ENCODE results near the gene GRIPAP1.
A peak's percentile ranks its signal among the peaks of the same experiment; 100 is the strongest.

The GRIPAP1 gene

GRCh38 chrX:48972220-48973164 lies 29.6 kb downstream of the GRIPAP1 start:
- no peak overlapping the region for H3K4me3 ChIP-seq (ENCODE audit: low read length)
- H4K20me1 ChIP-seq (ENCODE audit: insufficient read depth, low read length): no peaks in the 10 kb centered on the region
- no peaks in the 10 kb centered on the region for H3K9me3 ChIP-seq (ENCODE audit: insufficient read depth, low read length)
- no peaks in the 10 kb centered on the region for H3K27me3 ChIP-seq (ENCODE audit: low read depth, low read length)
- H3K79me2 ChIP-seq (ENCODE audit: low read length): no peaks in the 10 kb centered on the region
- H3K9ac ChIP-seq (ENCODE audit: low read length): no peak overlapping the region
- no peak overlapping the region for H2AFZ ChIP-seq (ENCODE audit: low read depth, low read length)
- no peak for TF ChIP-seq EZH2phosphoT487 (IDR thresholded peaks at IDR 0.05; ENCODE audit: low read depth)
- TF ChIP-seq, protein P1, sequence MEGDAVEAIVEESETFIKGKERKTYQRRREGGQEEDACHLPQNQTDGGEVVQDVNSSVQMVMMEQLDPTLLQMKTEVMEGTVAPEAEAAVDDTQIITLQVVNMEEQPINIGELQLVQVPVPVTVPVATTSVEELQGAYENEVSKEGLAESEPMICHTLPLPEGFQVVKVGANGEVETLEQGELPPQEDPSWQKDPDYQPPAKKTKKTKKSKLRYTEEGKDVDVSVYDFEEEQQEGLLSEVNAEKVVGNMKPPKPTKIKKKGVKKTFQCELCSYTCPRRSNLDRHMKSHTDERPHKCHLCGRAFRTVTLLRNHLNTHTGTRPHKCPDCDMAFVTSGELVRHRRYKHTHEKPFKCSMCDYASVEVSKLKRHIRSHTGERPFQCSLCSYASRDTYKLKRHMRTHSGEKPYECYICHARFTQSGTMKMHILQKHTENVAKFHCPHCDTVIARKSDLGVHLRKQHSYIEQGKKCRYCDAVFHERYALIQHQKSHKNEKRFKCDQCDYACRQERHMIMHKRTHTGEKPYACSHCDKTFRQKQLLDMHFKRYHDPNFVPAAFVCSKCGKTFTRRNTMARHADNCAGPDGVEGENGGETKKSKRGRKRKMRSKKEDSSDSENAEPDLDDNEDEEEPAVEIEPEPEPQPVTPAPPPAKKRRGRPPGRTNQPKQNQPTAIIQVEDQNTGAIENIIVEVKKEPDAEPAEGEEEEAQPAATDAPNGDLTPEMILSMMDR (IDR thresholded peaks at IDR 0.05; ENCODE audit: low read depth, low read length): peak; percentile 63
- no peaks in the 10 kb centered on the region for H3K4me1 ChIP-seq (ENCODE audit: low read length)
- H3K36me3 ChIP-seq (replicated peaks; ENCODE audit: low read depth, low read length): no peaks in the 10 kb centered on the region
- H3K27ac ChIP-seq (ENCODE audit: low read length): no peak overlapping the region
- H3K4me2 ChIP-seq (ENCODE audit: low read length): no peak overlapping the region

DNA sequence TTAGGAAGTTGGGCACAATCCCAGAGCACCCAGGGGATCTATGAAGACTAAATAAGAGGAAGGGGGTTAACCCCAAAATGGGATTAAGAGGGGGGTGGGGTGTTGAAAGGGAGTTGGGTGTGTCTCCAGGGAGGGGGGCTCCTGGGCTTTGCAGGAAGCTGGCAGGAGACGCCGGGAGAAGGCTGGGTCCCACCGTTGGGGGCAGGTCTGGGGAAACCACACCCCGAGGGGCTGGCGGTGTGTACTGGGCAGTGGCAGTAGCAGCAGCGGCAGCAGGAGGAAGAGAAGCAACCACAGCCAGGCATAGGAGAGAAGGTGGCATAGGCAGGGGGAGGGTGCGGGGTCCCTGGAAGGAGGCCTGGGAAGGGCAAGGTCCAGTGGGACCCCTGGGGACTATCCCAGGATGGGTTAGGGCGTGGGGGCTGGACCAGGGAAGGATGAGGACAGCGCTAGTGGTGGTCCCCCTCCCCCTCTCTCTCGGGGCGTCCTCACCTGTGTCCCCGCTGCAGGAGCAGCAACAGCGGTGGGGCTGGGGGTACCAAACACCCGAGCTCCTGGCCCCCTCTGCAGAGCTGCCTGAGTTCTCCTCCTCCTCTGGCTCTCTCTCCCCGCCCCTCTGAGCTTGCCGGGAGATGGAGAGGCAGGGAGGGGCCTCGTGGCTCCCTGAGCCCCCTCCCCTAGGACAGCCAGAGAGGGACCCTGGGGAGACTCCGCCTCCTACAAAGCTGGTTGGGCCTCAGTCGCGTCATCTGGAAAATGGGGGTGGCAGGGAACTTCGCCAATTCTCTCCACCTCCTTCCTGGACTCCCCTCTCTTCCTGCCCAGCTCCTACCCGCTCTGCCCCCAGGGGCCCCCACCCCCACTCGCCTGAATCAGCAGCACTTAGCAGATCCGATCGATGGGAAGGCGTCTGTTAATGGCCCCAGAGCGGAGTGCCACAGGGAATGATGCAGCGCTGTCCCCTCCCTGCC lies 30.5 kb downstream of the GRIPAP1 start, which contains the start of gene KCND1:
TSS of gene KCND1 (minus strand) at position 596 of the 971 bp plus-strand sequence. CDS start 1,573 bp downstream, outside the sequence.
- Histone ChIP-seq H2AFZ (ENCODE audit: low read depth, low read length) (no peak within 1 kb of the TSS), H3K9me3 (ENCODE audit: insufficient read depth, low read length) (no peaks in the 10 kb centered on the region), H4K20me1 (ENCODE audit: insufficient read depth, low read length) (no peaks in the 10 kb centered on the region), H3K79me2 (ENCODE audit: low read length) (no peaks in the 10 kb centered on the region), H3K9ac (ENCODE audit: low read length) (no peak within 1 kb of the TSS), H3K27ac (ENCODE audit: low read length) (no peak within 1 kb of the TSS), H3K4me3 (ENCODE audit: low read length) (no peak within 1 kb of the TSS), H3K4me1 (ENCODE audit: low read length) (no peaks in the 10 kb centered on the region), H3K4me2 (ENCODE audit: low read length) (no peak within 1 kb of the TSS), H3K36me3 (replicated peaks; ENCODE audit: low read depth, low read length) (no peaks in the 10 kb centered on the region), H3K27me3 (ENCODE audit: low read depth, low read length) (no peaks in the 10 kb centered on the region)
- TF ChIP-seq EZH2phosphoT487 (IDR thresholded peaks at IDR 0.05; ENCODE audit: low read depth): no peak
- TF ChIP-seq, protein P1 (IDR thresholded peaks at IDR 0.05; ENCODE audit: low read depth, low read length): no peak

DNA sequence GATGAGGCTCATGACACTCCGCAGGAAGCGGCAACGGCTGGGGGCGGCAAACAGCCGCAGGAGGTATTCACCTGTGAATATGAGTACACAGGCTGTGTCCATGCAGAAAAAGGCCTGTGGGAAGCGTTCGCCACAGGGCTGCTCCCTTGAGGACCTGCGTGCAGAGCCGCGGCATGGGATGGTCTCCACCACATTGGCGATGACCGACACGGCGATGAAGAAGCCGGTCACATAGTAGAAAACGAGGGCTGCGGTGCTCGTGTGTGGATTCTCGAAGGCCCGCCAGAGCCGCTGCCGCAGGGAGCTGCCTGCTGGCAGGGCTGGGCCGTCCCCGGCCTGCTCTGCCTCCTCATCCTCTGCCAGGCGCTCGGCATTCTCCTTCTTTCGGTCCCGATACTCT lies 32.6 kb downstream of the GRIPAP1 start:
- TF ChIP-seq, protein P1 (IDR thresholded peaks at IDR 0.05; ENCODE audit: low read depth, low read length): no peak
- TF ChIP-seq EZH2phosphoT487 (IDR thresholded peaks at IDR 0.05; ENCODE audit: low read depth): no peak
- Histone ChIP-seq H2AFZ (ENCODE audit: low read depth, low read length) (no peak overlapping the region), H4K20me1 (ENCODE audit: insufficient read depth, low read length) (no peaks in the 10 kb centered on the region), H3K4me1 (ENCODE audit: low read length) (no peaks in the 10 kb centered on the region), H3K9ac (ENCODE audit: low read length) (no peak overlapping the region), H3K27ac (ENCODE audit: low read length) (no peak overlapping the region), H3K4me3 (ENCODE audit: low read length) (no peak overlapping the region), H3K27me3 (ENCODE audit: low read depth, low read length) (no peaks in the 10 kb centered on the region), H3K9me3 (ENCODE audit: insufficient read depth, low read length) (no peaks in the 10 kb centered on the region), H3K79me2 (ENCODE audit: low read length) (no peaks in the 10 kb centered on the region), H3K4me2 (ENCODE audit: low read length) (no peak overlapping the region), H3K36me3 (replicated peaks; ENCODE audit: low read depth, low read length) (no peaks in the 10 kb centered on the region)
